ENCODE results near the gene SUV39H2.
"Not testable (repeated sequence)": the region's sequence is repeated elsewhere in the genome, so short reads cannot be mapped to it uniquely, and the experiment has no call there.

Gene SUV39H2

GRCh38 chr10:14878266-14879123 lies at the start of gene SUV39H2:
TSS of gene SUV39H2 (plus strand) at chr10:14878866. CDS start at chr10:14878889, 23 bp downstream.
- peak; percentile 83 for DNase-seq (ENCODE audit: low spot score)

GRCh38 chr10:14833106-14833505 lies 45.6 kb upstream of the SUV39H2 start:
- no peak for DNase-seq (ENCODE audit: low spot score)

GRCh38 chr10:14836208-14836607 lies 42.5 kb upstream of the SUV39H2 start:
- DNase-seq (ENCODE audit: low spot score): no peak

- DNase-seq (ENCODE audit: low spot score): no peak
Observed at GRCh38 chr10:14837003-14837756, 41.5 kb upstream of the SUV39H2 start.

GRCh38 chr10:14837757-14838581 lies 40.7 kb upstream of the SUV39H2 start, which contains the start of the genes CDNF, HSPA14 and MSANTD7:
TSS of gene CDNF (minus strand) at chr10:14838037. CDS start at chr10:14837946, 91 bp downstream.
TSS of gene HSPA14 (plus strand) at chr10:14838306. CDS start at chr10:14838403, 97 bp downstream.
TSS of gene MSANTD7 (plus strand) at chr10:14838306. CDS start at chr10:14842285, 3,979 bp downstream.
- peak; percentile 100 for DNase-seq (ENCODE audit: low spot score)

- peak; percentile 23 for DNase-seq (ENCODE audit: low spot score)
Observed at GRCh38 chr10:14838582-14839304, 39.9 kb upstream of the SUV39H2 start.

GRCh38 chr10:14839305-14839695 lies 39.4 kb upstream of the SUV39H2 start:
- DNase-seq (ENCODE audit: low spot score): no peak

- DNase-seq (ENCODE audit: low spot score): no peak
Observed at GRCh38 chr10:14840178-14840577, 38.5 kb upstream of the SUV39H2 start.

- no peak for DNase-seq (ENCODE audit: low spot score)
Observed at GRCh38 chr10:14843327-14843988, 35.2 kb upstream of the SUV39H2 start.

- no peak for DNase-seq (ENCODE audit: low spot score)
Observed at GRCh38 chr10:14844948-14845347, 33.7 kb upstream of the SUV39H2 start.

- no peak for DNase-seq (ENCODE audit: low spot score)
Observed at GRCh38 chr10:14852236-14852635, 26.4 kb upstream of the SUV39H2 start.

- no peak for DNase-seq (ENCODE audit: low spot score)
Observed at GRCh38 chr10:14855453-14855852, 23.2 kb upstream of the SUV39H2 start.

GRCh38 chr10:14858338-14858960 lies 20.2 kb upstream of the SUV39H2 start:
- DNase-seq (ENCODE audit: low spot score): no peak

- no peak for DNase-seq (ENCODE audit: low spot score)
Observed at GRCh38 chr10:14859043-14859442, 19.6 kb upstream of the SUV39H2 start.

- no peak for DNase-seq (ENCODE audit: low spot score)
Observed at GRCh38 chr10:14859775-14860174, 18.9 kb upstream of the SUV39H2 start.

GRCh38 chr10:14860791-14861190 lies 17.9 kb upstream of the SUV39H2 start:
- DNase-seq (ENCODE audit: low spot score): no peak

GRCh38 chr10:14864466-14864865 lies 14.2 kb upstream of the SUV39H2 start:
- not testable (repeated sequence) for DNase-seq (ENCODE audit: low spot score)

GRCh38 chr10:14864871-14865270 lies 13.8 kb upstream of the SUV39H2 start:
- DNase-seq (ENCODE audit: low spot score): not testable (repeated sequence)

GRCh38 chr10:14873090-14873760 lies 5.4 kb upstream of the SUV39H2 start:
- no peak for DNase-seq (ENCODE audit: low spot score)

GRCh38 chr10:14875941-14876340 lies 2.7 kb upstream of the SUV39H2 start:
- DNase-seq (ENCODE audit: low spot score): no peak

Measured in hematopoietic multipotent progenitor cell treated with erythropoietin and hydrocortisone succinate and interleukin-3 and kit ligand, for 17 days (in vitro differentiated cells).